Keratinocyte (primary cell): ENCODE measurements around the gene NEGR1. TPM values are rescaled to one million over a fixed set of nuclear protein-coding genes. Genes with fewer than 3 reads are reported as not detected.

Source experiments
- DNase-seq: peaks from one replicate; pipeline ENCODE4 v3.0.0-alpha.2; 2011; ENCODE audit warnings: low read depth, missing footprints, low spot score
- FAIRE-seq: peaks from 2 replicates; lab custom pipeline; 2011; peaks lifted over from hg19 to GRCh38; lab: Jason Lieb, UNC
- H2AFZ ChIP-seq: 2 replicates; pipeline ENCODE4 v1.6.0; 2012; ENCODE audit warnings: low read length, control low read depth, inconsistent platforms; ENCODE audit not compliant: control insufficient read depth
- H3K27ac ChIP-seq: 2 replicates; pipeline ENCODE4 v1.5.1; 2011; ENCODE audit warnings: low read length; ENCODE audit not compliant: control insufficient read depth, insufficient read depth
- H3K27me3 ChIP-seq: 3 replicates; pipeline ENCODE4 v1.6.0; 2011; ENCODE audit warnings: low read length; ENCODE audit not compliant: control insufficient read depth, insufficient read depth; ENCODE audit errors: extremely low read depth
- H3K36me3 ChIP-seq, 2 experiments: 2 replicates in 1 of 2; 3 replicates in 1 of 2; pipeline ENCODE4 v1.5.1; 2011; ENCODE audit warnings: low read length in 2 of 2, mild to moderate bottlenecking in 1 of 2; ENCODE audit not compliant: control insufficient read depth in 2 of 2, insufficient read depth in 2 of 2; ENCODE audit errors: extremely low read depth in 1 of 2
- H3K4me1 ChIP-seq: 3 replicates; pipeline ENCODE4 v1.5.1; 2011; ENCODE audit warnings: low read length; ENCODE audit not compliant: control insufficient read depth, insufficient read depth; ENCODE audit errors: extremely low read depth
- H3K4me2 ChIP-seq: 3 replicates; pipeline ENCODE4 v1.6.0; 2011; ENCODE audit warnings: low read depth, low read length; ENCODE audit not compliant: control insufficient read depth, insufficient read depth; ENCODE audit errors: extremely low read depth
- H3K4me3 ChIP-seq, 3 experiments: fragments of 200-600 bp in 1 of 3; sonication (generic) in 1 of 3; 2 replicates in 2 of 3; 3 replicates in 1 of 3; pipeline ENCODE4 v1.5.1; 2011 to 2016; ENCODE audit warnings: low read length in 3 of 3, mild to moderate bottlenecking in 3 of 3, control low read depth in 2 of 3, inconsistent platforms in 1 of 3, low read depth in 1 of 3, mixed read lengths in 1 of 3, mixed run types in 1 of 3, moderate library complexity in 1 of 3; ENCODE audit not compliant: control insufficient read depth in 2 of 3, insufficient read depth in 2 of 3; ENCODE audit errors: extremely low read depth in 1 of 3
- H3K79me2 ChIP-seq: 2 replicates; pipeline ENCODE4 v1.6.0; 2012; ENCODE audit warnings: low read length; ENCODE audit not compliant: control insufficient read depth, insufficient read depth
- H3K9ac ChIP-seq: 3 replicates; pipeline ENCODE4 v1.6.0; 2011; ENCODE audit warnings: low read length; ENCODE audit not compliant: control insufficient read depth, insufficient read depth; ENCODE audit errors: extremely low read depth
- H3K9me1 ChIP-seq: 3 replicates; pipeline ENCODE4 v1.6.0; 2011; ENCODE audit warnings: low read length; ENCODE audit not compliant: control insufficient read depth, insufficient read depth; ENCODE audit errors: extremely low read depth
- H3K9me3 ChIP-seq: 2 replicates; pipeline ENCODE4 v1.5.1; 2012; ENCODE audit warnings: low read depth, low read length; ENCODE audit not compliant: control insufficient read depth
- H4K20me1 ChIP-seq: 3 replicates; pipeline ENCODE4 v1.6.0; 2011; ENCODE audit warnings: low read length; ENCODE audit not compliant: control insufficient read depth, insufficient read depth; ENCODE audit errors: extremely low read depth
- EZH2 ChIP-seq: IDR thresholded peaks from one replicate; pipeline ENCODE4 v1.6.1; 2012; ENCODE audit warnings: inconsistent platforms, mild to moderate bottlenecking, low read length, moderate library complexity
- dilution Hi-C: fragments of 300-500 bp; cut with MboI; formaldehyde crosslinking; loops from one replicate; pipeline ENCODE4 v1.7.0; 2020; ENCODE audit warnings: low sequenced_read_pairs; ENCODE audit not compliant: extremely low pct_ligation_motif_present
- polyA plus RNA-seq, 5 experiments: library from polyadenylated mRNA; depleted of rRNA in 3 of 5; stranded (reverse) in 3 of 5; stranded (forward) in 1 of 5; unstranded in 1 of 5; fragments of >200 nt; gene quantifications; 1 replicate in 1 of 5; 2 replicates in 3 of 5; 3 replicates in 1 of 5; pipeline versions ENCODE4 v1.2.1 to v1.2.3, GENCODE V29; 2011 to 2012; ENCODE audit warnings: missing spikeins in 2 of 5, low read depth in 1 of 5, low replicate concordance in 1 of 5
- TF ChIP-seq, protein P1 (sequence below), 3 experiments: IDR thresholded peaks in 1 of 3; conservative IDR thresholded peaks in 1 of 3; optimal IDR thresholded peaks in 1 of 3; 2 replicates in 2 of 3; 3 replicates in 1 of 3; pipeline versions ENCODE3 to v1.5.1; 2011; ENCODE audit warnings: low read length in 3 of 3, mild to moderate bottlenecking in 3 of 3, moderate library complexity in 2 of 3, control low read depth in 1 of 3, inconsistent platforms in 1 of 3; ENCODE audit not compliant: insufficient read depth in 2 of 3; ENCODE audit errors: extremely low read depth in 1 of 3

NEGR1 gene
- polyA plus RNA-seq, 1 donor (not counting 4 experiments of a cell fraction or from before 2014, with no cell fraction given): 1.6 TPM

DNA sequence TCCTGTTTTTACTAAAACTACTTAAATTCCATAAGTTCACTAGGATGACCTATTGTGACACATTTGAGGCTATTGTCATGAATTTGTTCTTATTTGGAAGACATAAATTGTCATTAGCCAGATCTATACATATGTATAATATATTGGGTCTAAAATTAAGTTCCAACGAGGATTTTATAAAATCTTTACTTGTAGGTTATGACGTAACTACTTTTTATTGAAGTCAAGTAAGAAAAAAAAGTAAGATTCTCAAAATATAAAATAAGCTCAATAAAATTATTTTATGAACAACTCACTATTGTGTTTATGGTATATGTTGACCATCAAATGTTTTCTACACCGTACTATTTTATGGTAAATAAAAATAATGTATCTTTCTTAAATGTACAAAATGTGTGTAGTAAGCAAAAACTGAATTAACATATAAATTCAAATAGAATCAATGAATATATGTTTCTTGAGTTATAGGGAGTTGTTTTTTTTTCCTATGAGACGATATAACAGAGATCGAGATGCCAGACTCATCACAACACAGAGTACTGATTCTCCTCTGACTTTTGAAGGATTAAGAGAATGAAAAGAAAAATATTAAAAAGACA is 64.1 kb downstream of the NEGR1 start:
- no peaks in the 10 kb centered on the region for H3K4me1 ChIP-seq
- no peaks in the 10 kb centered on the region for H3K36me3 ChIP-seq
- no peak overlapping the region for H3K27ac ChIP-seq
- dilution Hi-C loops: no loop called here
- no peaks in the 10 kb centered on the region for H3K27me3 ChIP-seq
- H3K9me3 ChIP-seq: no peaks in the 10 kb centered on the region
- no peak for DNase-seq
- no peak for FAIRE-seq
- H3K9me1 ChIP-seq: no peaks in the 10 kb centered on the region
- H3K4me2 ChIP-seq: no peak overlapping the region
- H4K20me1 ChIP-seq: no peaks in the 10 kb centered on the region
- H3K4me3 ChIP-seq: no peak overlapping the region
- H3K9ac ChIP-seq: no peak overlapping the region
- H3K79me2 ChIP-seq: no peaks in the 10 kb centered on the region
- TF ChIP-seq EZH2: no peak
- TF ChIP-seq, protein P1, sequence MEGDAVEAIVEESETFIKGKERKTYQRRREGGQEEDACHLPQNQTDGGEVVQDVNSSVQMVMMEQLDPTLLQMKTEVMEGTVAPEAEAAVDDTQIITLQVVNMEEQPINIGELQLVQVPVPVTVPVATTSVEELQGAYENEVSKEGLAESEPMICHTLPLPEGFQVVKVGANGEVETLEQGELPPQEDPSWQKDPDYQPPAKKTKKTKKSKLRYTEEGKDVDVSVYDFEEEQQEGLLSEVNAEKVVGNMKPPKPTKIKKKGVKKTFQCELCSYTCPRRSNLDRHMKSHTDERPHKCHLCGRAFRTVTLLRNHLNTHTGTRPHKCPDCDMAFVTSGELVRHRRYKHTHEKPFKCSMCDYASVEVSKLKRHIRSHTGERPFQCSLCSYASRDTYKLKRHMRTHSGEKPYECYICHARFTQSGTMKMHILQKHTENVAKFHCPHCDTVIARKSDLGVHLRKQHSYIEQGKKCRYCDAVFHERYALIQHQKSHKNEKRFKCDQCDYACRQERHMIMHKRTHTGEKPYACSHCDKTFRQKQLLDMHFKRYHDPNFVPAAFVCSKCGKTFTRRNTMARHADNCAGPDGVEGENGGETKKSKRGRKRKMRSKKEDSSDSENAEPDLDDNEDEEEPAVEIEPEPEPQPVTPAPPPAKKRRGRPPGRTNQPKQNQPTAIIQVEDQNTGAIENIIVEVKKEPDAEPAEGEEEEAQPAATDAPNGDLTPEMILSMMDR (optimal IDR thresholded peaks at IDR 0.05 in 1 of 3, IDR thresholded peaks at IDR 0.05 in 1 of 3, conservative IDR thresholded peaks at IDR 0.05 in 1 of 3; ENCODE audit: extremely low read depth in 1 of 3, insufficient read depth in 2 of 3, low read length in 3 of 3): no peak
- no peak overlapping the region for H2AFZ ChIP-seq

DNA sequence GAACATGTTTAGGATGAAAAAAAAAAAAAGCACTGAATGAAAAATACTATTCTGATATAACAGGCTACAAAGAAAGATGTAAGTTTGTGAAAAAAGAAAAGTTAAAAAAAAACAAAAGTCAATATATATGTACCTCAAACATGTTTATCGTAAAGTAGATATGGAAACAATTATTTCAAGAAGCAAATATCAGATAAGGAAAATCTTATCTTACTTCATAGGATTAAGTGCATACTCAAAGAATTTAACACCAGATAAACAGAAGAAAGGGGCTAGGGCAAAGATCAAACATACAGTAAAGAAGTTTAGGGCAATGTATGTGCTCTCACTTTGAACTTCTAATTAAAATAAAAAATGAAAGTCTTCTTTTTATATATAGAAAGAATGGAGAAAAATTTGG is 75.3 kb downstream of the NEGR1 start:
- no peak for FAIRE-seq
- H3K9ac ChIP-seq: no peak overlapping the region
- H3K4me3 ChIP-seq: no peak overlapping the region
- H3K4me1 ChIP-seq: no peaks in the 10 kb centered on the region
- H3K9me1 ChIP-seq: no peaks in the 10 kb centered on the region
- H3K27ac ChIP-seq: no peak overlapping the region
- no peaks in the 10 kb centered on the region for H4K20me1 ChIP-seq
- H3K79me2 ChIP-seq: no peaks in the 10 kb centered on the region
- H3K9me3 ChIP-seq: no peaks in the 10 kb centered on the region
- TF ChIP-seq EZH2: no peak
- TF ChIP-seq, protein P1 (optimal IDR thresholded peaks at IDR 0.05 in 1 of 3, IDR thresholded peaks at IDR 0.05 in 1 of 3, conservative IDR thresholded peaks at IDR 0.05 in 1 of 3; ENCODE audit: extremely low read depth in 1 of 3, insufficient read depth in 2 of 3, low read length in 3 of 3): no peak
- no peak for DNase-seq
- H2AFZ ChIP-seq: no peak overlapping the region
- dilution Hi-C loops: no loop called here
- no peaks in the 10 kb centered on the region for H3K36me3 ChIP-seq
- no peaks in the 10 kb centered on the region for H3K27me3 ChIP-seq
- H3K4me2 ChIP-seq: no peak overlapping the region
